Germinal center (tissue), 1 donor: Measurements from ENCODE around the gene CASP5.
"Not testable (repeated sequence)": the region's sequence is repeated elsewhere in the genome, so short reads cannot be mapped to it uniquely, and the experiment has no call there.

Source experiments
- DNase-seq: peaks from one replicate; pipeline ENCODE4 v3.0.0; 2012; ENCODE audit warnings: mixed read lengths, low spot score

CASP5 gene

GRCh38 chr11:105033343-105033742 is 10.4 kb upstream of the CASP5 start:
- no peak for DNase-seq

DNA sequence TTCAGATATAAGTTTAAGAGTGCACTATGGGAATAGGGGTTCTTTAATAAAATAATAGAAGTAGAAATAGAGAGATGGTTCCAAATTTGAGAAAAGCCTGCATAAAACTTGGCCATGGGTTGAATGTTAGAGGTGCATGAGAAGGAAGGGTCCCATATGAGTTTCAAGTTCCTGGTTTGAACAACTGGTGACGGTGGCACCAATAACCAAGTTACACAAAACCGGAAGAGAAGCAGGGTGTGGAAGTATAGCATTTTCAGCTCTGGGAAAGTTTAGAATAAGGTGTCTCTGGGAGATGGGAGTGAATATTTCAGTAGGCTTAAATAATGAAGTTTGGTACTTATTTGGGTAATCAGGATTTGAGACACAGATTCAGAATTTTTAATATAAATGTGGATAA is 9.5 kb upstream of the CASP5 start:
- no peak for DNase-seq

DNA sequence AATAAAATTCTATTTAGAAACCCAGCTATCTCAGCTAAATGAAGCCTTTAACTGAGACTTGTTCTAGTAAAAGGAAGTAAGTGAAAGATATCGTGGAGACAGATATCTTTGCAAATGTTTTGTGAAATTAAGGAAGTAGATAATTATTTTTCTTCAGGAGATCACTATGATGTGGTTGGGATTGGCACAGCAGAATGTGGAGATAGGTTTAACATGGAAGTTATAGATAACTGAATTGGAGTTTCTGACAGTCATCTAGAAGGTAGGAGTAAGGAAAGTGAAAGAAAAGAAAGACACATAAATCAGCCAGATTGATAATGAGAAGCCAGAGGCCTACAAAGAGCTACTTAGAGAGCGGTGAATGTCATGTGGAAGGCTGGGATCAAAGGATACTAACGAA is 4.7 kb upstream of the CASP5 start:
- DNase-seq: no peak

DNA sequence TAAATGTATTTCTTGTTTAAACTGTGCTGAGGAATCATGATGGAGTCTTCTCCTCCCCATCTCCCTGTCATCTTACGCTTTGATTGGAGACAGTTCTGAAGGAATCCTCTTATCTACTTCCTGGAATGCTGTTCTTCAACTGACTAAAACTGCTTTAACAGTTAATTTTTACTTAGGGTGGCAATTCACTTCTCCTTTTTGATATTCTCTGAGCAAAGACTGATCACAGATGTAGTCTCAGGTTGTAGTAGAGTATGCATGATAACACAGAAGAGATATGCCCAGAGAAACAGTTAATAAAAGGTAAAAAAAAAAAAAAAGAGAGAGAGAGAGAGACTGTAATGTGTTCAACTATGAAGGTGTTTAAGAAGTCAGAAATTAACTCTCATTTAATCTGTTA is 1.4 kb upstream of the CASP5 start:
- DNase-seq: no peak

DNA sequence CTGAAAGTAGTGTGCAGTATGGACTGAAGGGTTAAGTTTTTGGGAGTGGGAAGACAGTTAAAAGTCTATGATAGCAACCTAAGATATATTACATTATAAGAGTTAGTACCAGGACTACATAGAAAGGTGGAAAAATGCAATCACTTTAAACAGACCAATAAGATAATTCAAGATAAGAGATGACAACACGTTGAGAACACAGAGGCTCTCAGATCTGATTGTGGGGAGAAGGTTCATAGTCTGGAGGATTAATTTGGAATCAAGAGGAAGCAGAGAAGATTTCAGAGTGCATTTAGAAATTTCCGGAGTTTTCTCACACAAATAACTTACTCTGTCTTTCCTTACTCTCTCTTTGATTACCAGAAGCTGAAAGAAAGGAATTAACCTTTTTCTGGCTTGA is 441 bp downstream of the CASP5 start:
- DNase-seq: no peak

- DNase-seq: no peak
Observed at GRCh38 chr11:105007463-105007862, 15.5 kb downstream of the CASP5 start.

DNA sequence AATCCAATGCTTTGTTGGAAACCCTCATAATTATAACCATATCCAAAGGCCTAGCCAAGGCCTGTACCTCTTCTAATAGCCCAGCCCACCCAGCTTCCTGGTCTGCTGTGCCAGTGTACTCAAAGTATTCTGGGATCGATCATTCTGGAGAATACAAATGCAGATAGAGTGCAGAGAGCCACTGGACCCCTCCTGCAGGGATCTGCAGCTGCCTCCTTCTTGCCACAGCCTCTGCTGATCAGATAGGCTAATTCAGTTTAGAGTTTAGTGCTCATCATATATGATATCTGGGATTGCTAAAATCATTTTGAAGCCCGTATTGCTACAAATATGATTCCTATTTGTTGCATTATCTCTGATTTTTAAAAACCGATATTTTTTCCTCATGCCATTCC is 17.5 kb downstream of the CASP5 start:
- DNase-seq: no peak

DNA sequence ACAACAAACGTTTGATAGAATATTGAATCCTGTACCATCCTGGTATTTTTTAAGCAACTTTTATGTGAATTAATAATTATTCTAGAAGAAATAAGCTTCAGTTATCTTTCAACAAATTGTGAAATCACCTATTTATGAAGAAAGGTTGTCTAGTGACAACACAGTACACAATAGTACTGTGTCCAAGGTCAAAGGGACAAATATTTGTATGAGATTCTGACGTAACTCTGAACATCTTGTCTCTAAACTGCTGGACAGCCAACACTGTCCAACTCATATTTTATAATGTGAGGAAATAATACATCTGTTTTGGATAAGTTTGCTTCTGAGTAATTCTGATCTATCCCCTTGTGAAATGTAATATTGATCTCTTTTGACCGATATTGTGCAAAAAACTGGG is 18.9 kb downstream of the CASP5 start:
- DNase-seq: no peak

DNA sequence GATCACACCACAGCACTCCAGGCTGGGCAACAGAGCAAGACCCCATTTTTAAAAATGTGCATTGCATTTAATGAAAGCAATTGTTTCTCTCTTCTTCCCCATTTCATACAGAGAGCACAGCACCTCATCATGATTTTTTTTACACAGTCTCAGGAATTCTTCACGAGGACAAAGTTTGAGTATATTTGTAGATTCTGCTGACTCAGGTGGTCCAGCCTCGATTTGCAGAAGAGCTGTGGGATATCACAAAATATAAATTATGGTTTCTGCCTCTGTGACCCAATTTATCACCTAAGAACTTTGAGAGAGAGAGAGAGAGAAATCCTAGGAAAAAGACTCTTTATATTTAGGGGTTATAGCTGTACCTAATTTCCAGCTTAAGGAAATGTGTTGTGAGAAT is 19.8 kb downstream of the CASP5 start:
- DNase-seq: no peak

DNA sequence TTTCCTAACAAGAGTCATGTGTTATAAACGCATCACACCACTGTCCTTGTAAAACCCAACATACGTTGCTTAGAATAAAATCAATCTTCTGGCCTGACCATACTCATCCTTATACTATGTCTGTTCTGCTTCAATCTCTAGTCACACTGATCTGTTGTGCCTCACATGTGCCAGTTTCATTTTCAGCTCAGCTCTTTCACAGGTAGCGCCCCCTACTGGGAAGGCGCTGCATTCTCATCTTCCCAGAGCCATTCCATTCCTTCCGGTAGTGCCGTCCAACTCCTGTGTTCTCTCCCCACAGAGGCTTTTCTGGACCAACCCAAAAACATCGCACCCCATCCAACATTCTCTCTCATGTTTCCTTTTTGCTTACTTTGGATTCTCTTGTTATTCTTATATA is 22.2 kb downstream of the CASP5 start:
- DNase-seq: peak; percentile 27

- no peak for DNase-seq
Observed at GRCh38 chr11:105000167-105000566, 22.8 kb downstream of the CASP5 start.

DNA sequence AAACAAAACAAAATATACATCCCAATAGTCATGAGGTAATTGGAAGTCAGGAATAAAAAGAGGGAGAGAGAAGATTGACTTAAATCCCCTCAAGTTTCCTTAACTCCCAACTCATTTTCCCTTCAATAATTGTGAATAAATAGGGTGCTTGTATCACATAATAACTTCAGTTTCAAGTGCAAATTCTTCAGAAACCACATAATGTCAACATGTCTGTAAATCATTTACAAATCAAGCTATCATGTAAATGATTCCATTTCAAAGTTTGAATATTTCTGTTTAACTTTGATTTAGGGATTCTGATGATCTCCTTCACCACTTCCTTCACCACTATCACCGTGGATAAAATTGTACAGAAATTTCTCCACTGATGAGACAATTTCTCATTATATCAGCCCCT is 23.2 kb downstream of the CASP5 start:
- no peak for DNase-seq

DNA sequence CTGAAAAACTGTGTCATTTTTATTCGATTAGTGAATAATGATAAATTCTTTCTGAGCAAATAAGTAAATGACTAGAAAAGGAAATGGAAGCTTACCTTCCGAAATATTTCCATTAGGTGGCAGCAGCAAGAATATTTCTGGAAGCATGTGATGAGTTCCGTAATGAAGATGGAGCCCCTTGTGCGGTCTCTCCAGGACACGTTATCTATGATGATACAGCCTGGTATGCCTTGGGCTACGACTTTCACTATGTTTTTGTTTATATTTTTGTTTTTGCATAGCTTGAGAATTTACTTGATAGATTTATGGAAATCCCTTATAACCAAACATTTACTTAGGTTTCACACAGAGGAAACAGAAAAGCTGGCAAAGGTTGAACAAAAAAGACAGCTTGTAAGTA is 25.7 kb downstream of the CASP5 start:
- no peak for DNase-seq

DNA sequence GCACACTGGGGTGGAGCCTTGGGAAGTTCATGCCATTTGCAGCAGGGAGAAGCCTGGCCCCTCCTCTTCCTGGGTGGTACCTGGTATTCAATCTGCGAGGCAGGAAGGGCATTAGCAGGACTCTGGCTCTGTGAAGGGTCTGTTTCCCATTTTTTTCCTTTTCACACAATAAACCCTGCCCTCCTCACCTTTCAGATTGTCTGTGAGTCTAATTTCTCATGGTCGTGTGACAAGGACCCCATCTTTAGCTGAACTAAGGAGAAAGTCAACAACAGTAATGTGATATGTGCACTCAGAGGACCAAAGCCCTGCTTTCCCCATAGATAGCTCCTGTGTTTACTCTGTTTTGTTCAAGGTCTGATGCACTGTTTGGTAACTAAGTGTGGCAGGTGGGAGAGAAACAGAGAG is 28.0 kb downstream of the CASP5 start:
- DNase-seq: no peak

GRCh38 chr11:104992781-104993180 is 30.2 kb downstream of the CASP5 start:
- DNase-seq: no peak

DNA sequence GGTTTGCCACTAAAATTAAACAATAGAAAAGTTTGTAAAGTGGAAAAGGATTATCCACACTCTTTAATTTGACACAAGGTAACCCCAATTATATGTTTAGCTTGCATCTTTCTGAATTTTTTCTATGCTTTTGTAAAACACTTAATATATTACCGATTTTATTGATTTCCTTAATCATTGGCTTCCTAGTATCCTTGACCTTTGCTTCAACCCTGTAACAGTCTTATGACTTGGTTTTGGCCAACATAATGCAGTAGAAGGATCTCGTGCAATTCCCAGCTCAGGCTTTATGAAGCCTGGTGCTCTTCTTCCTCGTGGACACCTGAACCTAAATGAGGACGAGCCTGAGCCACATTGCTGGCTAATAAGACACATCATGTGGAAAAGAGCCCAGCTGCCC is 31.0 kb downstream of the CASP5 start:
- no peak for DNase-seq

DNA sequence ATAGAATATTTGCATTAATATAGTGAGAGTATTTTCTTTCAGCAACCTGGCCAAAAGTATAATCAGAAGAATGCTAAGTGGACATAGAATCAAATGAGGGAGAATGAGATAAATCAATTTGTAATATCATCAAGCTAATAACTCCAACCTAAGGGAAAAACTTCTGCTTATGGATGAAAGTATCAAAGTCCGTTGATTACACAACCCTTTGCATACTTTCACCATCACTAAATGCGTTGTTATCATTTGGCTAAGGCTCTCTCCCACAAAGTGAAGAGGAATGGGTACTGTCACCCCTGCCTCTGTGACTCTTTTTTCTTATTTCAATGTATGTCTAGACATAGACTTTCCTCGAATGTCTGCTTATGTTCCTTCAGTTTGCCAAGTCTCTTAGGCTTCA is 38.2 kb downstream of the CASP5 start:
- DNase-seq: no peak

GRCh38 chr11:104979839-104980238 is 43.1 kb downstream of the CASP5 start:
- no peak for DNase-seq

DNA sequence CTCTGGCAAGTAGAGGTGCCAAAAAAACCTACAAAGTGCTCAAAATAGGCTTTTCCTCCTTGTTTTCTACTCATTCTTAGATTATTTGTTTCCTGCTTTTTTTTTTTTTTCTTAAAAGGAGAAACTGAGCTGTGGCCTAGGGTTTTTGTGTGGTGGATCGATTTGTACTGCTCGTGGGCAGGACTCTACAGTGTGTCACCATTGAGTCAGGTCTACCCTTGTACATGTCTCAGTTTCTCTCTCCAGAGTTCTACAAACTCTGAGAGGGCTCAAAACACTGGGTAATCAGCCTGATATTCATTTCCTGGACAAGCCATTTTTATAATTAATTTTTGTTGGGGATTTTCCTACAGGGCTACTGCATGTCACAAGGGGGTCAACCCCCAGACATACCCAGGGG is 49.4 kb downstream of the CASP5 start:
- DNase-seq: no peak

GRCh38 chr11:104972924-104973323 is 50.0 kb downstream of the CASP5 start:
- DNase-seq: not testable (repeated sequence)

DNA sequence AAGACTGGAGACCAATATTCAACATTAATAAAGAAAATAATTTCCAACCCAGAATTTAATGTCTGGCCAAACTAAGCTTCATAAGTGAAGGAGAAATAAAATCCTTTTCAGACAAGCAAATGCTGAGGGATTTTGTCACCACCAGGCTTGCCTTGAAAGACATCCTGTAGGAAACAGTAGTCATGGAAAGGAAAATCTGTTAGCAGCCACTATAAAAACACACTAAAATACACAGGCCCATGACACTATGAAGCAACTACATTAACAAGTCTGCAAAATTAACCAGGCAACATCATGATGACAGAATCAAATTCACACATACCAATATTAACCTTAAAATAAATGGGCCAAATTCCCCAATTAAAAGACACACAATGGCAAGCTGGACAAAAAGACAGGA is 52.2 kb downstream of the CASP5 start:
- DNase-seq: no peak

- no peak for DNase-seq
Observed at GRCh38 chr11:104968856-104969776, 53.9 kb downstream of the CASP5 start.

- DNase-seq: peak; percentile 27
Observed at GRCh38 chr11:104968355-104968855, 54.6 kb downstream of the CASP5 start, which contains the start of gene CASP4. Gene CASP4, minus strand, starts transcription at chr11:104968574. Its CDS starts 49 bp downstream, at chr11:104968525.
